ENCODE measurements around the gene UBIAD1.

GRCh38 chr1:11314959-11315358, 42.0 kb downstream of the UBIAD1 start:
- TF ChIP-seq PATZ1 (CRISPR knock-in tag; IDR thresholded peaks at IDR 0.05; ENCODE audit: borderline replicate concordance) (no peak), OSR1 (CRISPR knock-in tag; IDR thresholded peaks at IDR 0.05) (no peak), TCF4 (CRISPR knock-in tag; IDR thresholded peaks at IDR 0.05; ENCODE audit: borderline replicate concordance) (no peak), TOX (CRISPR knock-in tag; IDR thresholded peaks at IDR 0.05; ENCODE audit: borderline replicate concordance) (no peak), ESRRG (CRISPR knock-in tag; IDR thresholded peaks at IDR 0.05) (no peak), ZNF565 (CRISPR knock-in tag; conservative IDR thresholded peaks at IDR 0.05; ENCODE audit: low read depth) (no peak)

Data from SK-N-SH treated with all-trans-retinoic acid at 6 μM for 48 hours (cell line).